HCT116 (cell line): ENCODE results near the gene RASSF9. TPM values are rescaled to one million over a fixed set of nuclear protein-coding genes. Genes with fewer than 3 reads are reported as not detected.

Experiments used
- ATAC-seq: fragments of 200-7000 bp; cut with Tn5 transposase; 2 replicates; pipeline ENCODE4 v1.9.1; 2020; ENCODE audit warnings: mild to moderate bottlenecking, moderate library complexity
- BruUV-seq: library from RNA; stranded (reverse); fragments of 400-500 nt; replicated peaks from 2 replicates; lab custom pipeline; 2021; lab: Mats Ljungman, UMichigan
- CTCF ChIA-PET: fragments of 300-600 bp; sonication (Branson Sonifier 250); formaldehyde crosslinking; loops from one replicate; lab custom pipeline; 2021; ENCODE audit warnings: antibody characterized with exemption; lab: Charles Lee
- POLR2A ChIA-PET: fragments of 300-600, 350-600 bp; sonication (Branson Sonifier 250); formaldehyde crosslinking; loops from one replicate; lab custom pipeline; 2021; ENCODE audit warnings: antibody characterized with exemption; lab: Charles Lee
- RAD21 ChIA-PET, 2 experiments: fragments of 300-600 bp; sonication (Branson Sonifier 250); formaldehyde crosslinking; loops; one replicate each; lab custom pipeline; 2023; ENCODE audit warnings: low total read pairs in 2 of 2; ENCODE audit not compliant: uncharacterized antibody in 2 of 2, unreplicated experiment in 2 of 2, low non-redundant PET in 1 of 2; lab: Charles Lee
- DNase-seq: peaks from one replicate; pipeline ENCODE4 v3.0.0-alpha.2; 2010; ENCODE audit warnings: low read depth, low spot score
- H2AFZ ChIP-seq: fragments of 200-600 bp; shearing (Covaris generic), sonication (generic); 2 replicates; pipeline ENCODE4 v1.6.1; 2017; ENCODE audit warnings: low read depth, mixed run types, mixed read lengths, antibody characterized with exemption, low read length; ENCODE audit not compliant: poor library complexity, severe bottlenecking
- H3K27ac ChIP-seq: 2 replicates; pipeline ENCODE4 v1.5.1; 2012; ENCODE audit warnings: low read depth, low read length
- H3K27me3 ChIP-seq: fragments of 200-600 bp; sonication (generic); 2 replicates; pipeline ENCODE4 v1.6.1; 2016; ENCODE audit warnings: mixed run types, low read length, mixed read lengths; ENCODE audit not compliant: insufficient read depth
- H3K36me3 ChIP-seq, 2 experiments: fragments of 200-500 bp in 1 of 2; fragments of 200-600 bp in 1 of 2; sonication (Bioruptor generic) in 1 of 2; sonication (generic) in 1 of 2; 2 replicates each; pipeline versions ENCODE4 v1.5.1 to v1.6.1; 2014 to 2016; ENCODE audit warnings: low read length in 2 of 2, inconsistent platforms in 1 of 2, mixed read lengths in 1 of 2, mixed run types in 1 of 2; ENCODE audit not compliant: insufficient read depth in 2 of 2, control insufficient read depth in 1 of 2
- H3K4me1 ChIP-seq, 2 experiments: fragments of 200-600 bp in 1 of 2; sonication (generic) in 1 of 2; 2 replicates each; pipeline versions ENCODE4 v1.5.1 to v1.6.1; 2012 to 2017; ENCODE audit warnings: low read length in 2 of 2, inconsistent platforms in 1 of 2, mild to moderate bottlenecking in 1 of 2, mixed read lengths in 1 of 2, mixed run types in 1 of 2, moderate library complexity in 1 of 2; ENCODE audit not compliant: insufficient read depth in 2 of 2, control insufficient read depth in 1 of 2
- H3K4me2 ChIP-seq: fragments of 200-600 bp; sonication (generic); 2 replicates; pipeline ENCODE4 v1.6.1; 2017; ENCODE audit warnings: mixed run types, low read length, mixed read lengths
- H3K4me3 ChIP-seq, 2 experiments: fragments of 200-600 bp in 1 of 2; sonication (generic) in 1 of 2; replicated peaks in 1 of 2; 2 replicates each; pipeline ENCODE4 v1.5.1; 2011 to 2016; ENCODE audit warnings: low read length in 2 of 2, control low read depth in 1 of 2, low read depth in 1 of 2, mild to moderate bottlenecking in 1 of 2, mixed read lengths in 1 of 2, mixed run types in 1 of 2
- H3K79me2 ChIP-seq: fragments of 200-600 bp; sonication (generic); 2 replicates; pipeline ENCODE4 v1.6.1; 2017; ENCODE audit warnings: mild to moderate bottlenecking, mixed run types, low read length, moderate library complexity, mixed read lengths; ENCODE audit not compliant: insufficient read depth
- H3K9ac ChIP-seq: fragments of 200-600 bp; sonication (generic); 2 replicates; pipeline ENCODE4 v1.6.1; 2016; ENCODE audit warnings: low read length, mixed read lengths
- H3K9me2 ChIP-seq: fragments of 200-600 bp; sonication (generic), shearing (Covaris generic); 2 replicates; pipeline ENCODE4 v1.6.1; 2017; ENCODE audit warnings: mixed run types, mild to moderate bottlenecking, moderate library complexity; ENCODE audit not compliant: insufficient read depth
- H3K9me3 ChIP-seq, 2 experiments: fragments of 200-500 bp in 1 of 2; fragments of 200-600 bp in 1 of 2; sonication (Bioruptor generic) in 1 of 2; sonication (generic) in 1 of 2; 2 replicates each; pipeline ENCODE4 v1.6.1; 2014 to 2017; ENCODE audit warnings: low read length in 2 of 2, mixed read lengths in 2 of 2, inconsistent platforms in 1 of 2, low read depth in 1 of 2, mild to moderate bottlenecking in 1 of 2, mixed run types in 1 of 2, moderate library complexity in 1 of 2; ENCODE audit not compliant: control insufficient read depth in 1 of 2, insufficient read depth in 1 of 2
- H4K20me1 ChIP-seq: fragments of 200-600 bp; sonication (generic), shearing (Covaris generic); 2 replicates; pipeline ENCODE4 v1.6.1; 2017; ENCODE audit warnings: mixed run types, mild to moderate bottlenecking, moderate library complexity; ENCODE audit not compliant: insufficient read depth
- CEBPB ChIP-seq: IDR thresholded peaks from 2 replicates; pipeline ENCODE4 v1.6.1; 2012; ENCODE audit warnings: low read depth
- ELF1 ChIP-seq: IDR thresholded peaks from 2 replicates; pipeline ENCODE4 v1.6.1; 2012; ENCODE audit warnings: low read depth, borderline replicate concordance
- EZH2 ChIP-seq: fragments of 200-600 bp; sonication (generic); IDR thresholded peaks from 2 replicates; pipeline ENCODE4 v1.6.1; 2017; ENCODE audit warnings: antibody characterized with exemption, mixed run types
- EZH2phosphoT487 ChIP-seq: fragments of 200-600 bp; IDR thresholded peaks from 2 replicates; pipeline ENCODE4 v1.6.1; 2018; ENCODE audit warnings: antibody characterized with exemption, borderline replicate concordance
- FOSL1 ChIP-seq: IDR thresholded peaks from 2 replicates; pipeline ENCODE4 v1.6.1; 2012; ENCODE audit warnings: low read depth
- JUND ChIP-seq: IDR thresholded peaks from 2 replicates; pipeline ENCODE4 v1.6.1; 2012
- MAX ChIP-seq: IDR thresholded peaks from 2 replicates; pipeline ENCODE4 v1.6.1; 2012
- REST ChIP-seq: IDR thresholded peaks from 2 replicates; pipeline ENCODE4 v1.6.1; 2012; ENCODE audit warnings: low read depth
- SIN3A ChIP-seq: IDR thresholded peaks from 2 replicates; pipeline ENCODE4 v1.6.1; 2012; ENCODE audit warnings: low read depth
- SRF ChIP-seq: IDR thresholded peaks from 2 replicates; pipeline ENCODE4 v1.6.1; 2012; ENCODE audit warnings: low read depth
- YY1 ChIP-seq: IDR thresholded peaks from 2 replicates; pipeline ENCODE4 v1.6.1; 2011; ENCODE audit warnings: low read length, low read depth, moderate library complexity, mild to moderate bottlenecking; ENCODE audit not compliant: insufficient replicate concordance; ENCODE audit errors: extremely low read depth
- ZBTB33 ChIP-seq: IDR thresholded peaks from 2 replicates; pipeline ENCODE4 v1.6.1; 2011; ENCODE audit warnings: mild to moderate bottlenecking, low read length, moderate library complexity; ENCODE audit not compliant: insufficient replicate concordance; ENCODE audit errors: extremely low read depth
- ZFX ChIP-seq: fragments of 450-650 bp; IDR thresholded peaks from 2 replicates; pipeline ENCODE4 v1.6.1; 2017
- ZNF274 ChIP-seq: fragments of 200-500 bp; sonication (Bioruptor generic); IDR thresholded peaks from 2 replicates; pipeline ENCODE4 v1.6.1; 2014; ENCODE audit warnings: mild to moderate bottlenecking, low read depth, low read length, inconsistent platforms
- intact Hi-C: fragments of 100-400 bp; cut with micrococcal nuclease; formaldehyde crosslinking; loops from 2 replicates; pipeline ENCODE4 v1.10.0; 2022
- total RNA-seq: library from RNA; stranded (reverse); gene quantifications from one replicate; pipeline ENCODE4 v1.2.1, GENCODE V29; 2021; ENCODE audit not compliant: unreplicated experiment

The RASSF9 gene
- total RNA-seq, 1 experiment from 2014 or later: not detected

GRCh38 chr12:85883763-85884162 lies 47.6 kb upstream of the RASSF9 start:
- BruUV-seq: no TSS peak
- POLR2A ChIA-PET: no interaction called here
- CTCF ChIA-PET: no interaction called here
- TF ChIP-seq JUND: no peak
- no peak for TF ChIP-seq MAX
- no peak for TF ChIP-seq EZH2
- no peak for TF ChIP-seq YY1
- no peak for TF ChIP-seq SIN3A
- no peak for TF ChIP-seq EZH2phosphoT487
- TF ChIP-seq ZFX: no peak
- TF ChIP-seq CEBPB: no peak
- TF ChIP-seq ELF1: no peak
- no peak for TF ChIP-seq ZBTB33
- no peak for TF ChIP-seq FOSL1
- no peak for TF ChIP-seq REST
- TF ChIP-seq SRF: no peak
- TF ChIP-seq ZNF274: no peak
- RAD21 ChIA-PET: no interaction called here
- Histone ChIP-seq H3K36me3 (no peaks in the 10 kb centered on the region), H3K9me2 (no peaks in the 10 kb centered on the region), H2AFZ (no peak overlapping the region), H3K4me3 (no peak overlapping the region), H3K9me3 (no peaks in the 10 kb centered on the region), H3K79me2 (no peaks in the 10 kb centered on the region), H3K4me1 (no peaks in the 10 kb centered on the region), H4K20me1 (no peaks in the 10 kb centered on the region), H3K27me3 (no peaks in the 10 kb centered on the region), H3K9ac (no peak overlapping the region), H3K4me2 (no peak overlapping the region), H3K27ac (no peak overlapping the region)
- DNase-seq (no peak), ATAC-seq (no peak)
- intact Hi-C loops: no loop called here
